Fibroblast of skin of right quadriceps (primary cell): ENCODE data around the gene SOX4.
A peak's percentile ranks its signal among the peaks of the same experiment; 100 is the strongest.
"Not testable (repeated sequence)": the region's sequence is repeated elsewhere in the genome, so short reads cannot be mapped to it uniquely, and the experiment has no call there.

Experiments
- DNase-seq: peaks from one replicate; pipeline ENCODE4 v3.0.0-alpha.2; 2013

Gene SOX4

GRCh38 chr6:21593412-21593926 lies at the start of gene SOX4:
Gene SOX4 (plus strand): TSS chr6:21593751. CDS start chr6:21594535, 784 bp downstream.
- DNase-seq = peak; percentile 98

GRCh38 chr6:21552286-21552685 lies 41.3 kb upstream of the SOX4 start:
- not testable (repeated sequence) for DNase-seq

- no peak for DNase-seq
These were observed 39.3 kb upstream of the SOX4 start for GRCh38 chr6:21554286-21554685.

GRCh38 chr6:21555197-21555596 lies 38.4 kb upstream of the SOX4 start:
- DNase-seq = no peak

DNA sequence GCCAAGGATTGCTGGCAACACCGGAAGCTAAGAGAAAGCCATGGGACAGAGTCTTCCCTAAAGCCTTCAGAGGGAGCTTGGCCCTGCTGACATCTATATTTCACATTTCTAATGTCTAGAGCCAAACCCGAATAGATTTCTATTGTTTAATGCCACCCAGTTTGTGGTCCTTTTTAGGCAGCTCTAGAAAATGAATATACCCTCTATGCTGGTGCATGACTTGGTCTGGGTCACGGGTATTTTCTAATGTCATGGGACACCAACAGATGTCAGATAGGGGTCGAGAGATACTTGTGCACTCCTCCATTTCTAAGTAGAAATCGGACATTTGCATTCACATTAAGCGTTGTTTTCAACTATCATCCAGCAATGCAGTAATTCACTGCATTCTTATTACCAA lies 37.0 kb upstream of the SOX4 start:
- DNase-seq = no peak

GRCh38 chr6:21556968-21557721 lies 36.4 kb upstream of the SOX4 start:
- no peak for DNase-seq

GRCh38 chr6:21559238-21559637 lies 34.3 kb upstream of the SOX4 start:
- no peak for DNase-seq

DNA sequence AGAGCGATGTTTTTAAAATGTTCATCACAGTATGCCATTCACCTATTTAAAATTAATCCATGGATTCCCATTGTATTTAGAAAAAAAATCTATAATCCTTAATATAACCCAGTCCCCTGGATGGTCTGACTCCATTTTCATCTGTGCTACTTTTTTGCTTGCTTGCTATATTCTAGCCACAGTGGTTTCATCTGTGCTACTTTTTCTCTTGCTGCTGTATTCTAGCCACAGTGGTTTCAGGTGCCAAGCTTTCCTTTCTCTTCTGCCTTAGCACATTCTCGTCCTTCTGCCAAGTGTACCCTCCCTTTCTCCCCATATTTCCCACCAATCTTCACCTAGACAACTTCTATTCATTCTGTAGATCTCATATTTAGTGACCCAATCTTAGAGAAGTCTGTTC lies 33.3 kb upstream of the SOX4 start:
- no peak for DNase-seq

DNA sequence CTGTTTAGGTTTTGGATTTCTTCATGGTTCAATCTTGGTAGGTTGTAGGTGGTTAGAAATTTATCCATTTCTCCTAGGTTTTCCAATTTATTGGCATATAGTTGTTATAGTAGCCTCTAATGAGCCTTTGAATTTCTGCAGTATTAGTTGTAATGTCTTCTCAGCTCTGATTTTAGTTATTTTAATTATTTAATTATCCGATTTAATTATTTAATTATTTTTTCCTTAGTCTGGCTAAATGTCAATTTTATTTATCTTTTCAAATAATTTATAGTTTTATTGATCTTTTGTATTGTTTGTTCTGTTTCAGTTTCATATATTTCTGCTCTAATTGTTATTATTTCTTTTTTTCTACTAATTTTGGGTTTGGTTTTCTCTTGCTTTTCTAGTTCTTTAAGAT lies 28.1 kb upstream of the SOX4 start:
- DNase-seq = no peak

GRCh38 chr6:21578523-21578922 lies 15.0 kb upstream of the SOX4 start:
- DNase-seq = no peak

DNA sequence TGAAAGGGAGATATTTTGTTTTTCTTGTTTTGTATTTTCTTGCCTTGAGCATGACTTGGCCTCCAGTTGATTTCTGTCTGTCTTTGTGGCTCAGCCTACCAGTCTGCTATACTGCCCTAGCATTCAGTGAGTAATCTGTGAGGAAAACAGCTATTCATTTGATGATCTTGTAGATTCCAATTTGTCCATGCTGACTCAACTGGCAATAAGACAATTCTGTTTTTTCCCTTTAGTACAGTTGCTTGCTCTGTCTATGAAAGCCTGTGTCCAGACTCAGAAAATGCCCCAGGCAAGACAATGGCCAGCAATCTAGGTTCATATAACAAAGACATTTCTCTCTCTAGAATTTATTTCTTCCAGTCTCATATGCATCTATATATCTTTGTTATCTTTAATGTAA lies 10.9 kb upstream of the SOX4 start:
- no peak for DNase-seq

- DNase-seq = no peak
These were observed 7.3 kb upstream of the SOX4 start for GRCh38 chr6:21586300-21586699.

- DNase-seq = no peak
These were observed 6.8 kb upstream of the SOX4 start for GRCh38 chr6:21586740-21587178.

DNA sequence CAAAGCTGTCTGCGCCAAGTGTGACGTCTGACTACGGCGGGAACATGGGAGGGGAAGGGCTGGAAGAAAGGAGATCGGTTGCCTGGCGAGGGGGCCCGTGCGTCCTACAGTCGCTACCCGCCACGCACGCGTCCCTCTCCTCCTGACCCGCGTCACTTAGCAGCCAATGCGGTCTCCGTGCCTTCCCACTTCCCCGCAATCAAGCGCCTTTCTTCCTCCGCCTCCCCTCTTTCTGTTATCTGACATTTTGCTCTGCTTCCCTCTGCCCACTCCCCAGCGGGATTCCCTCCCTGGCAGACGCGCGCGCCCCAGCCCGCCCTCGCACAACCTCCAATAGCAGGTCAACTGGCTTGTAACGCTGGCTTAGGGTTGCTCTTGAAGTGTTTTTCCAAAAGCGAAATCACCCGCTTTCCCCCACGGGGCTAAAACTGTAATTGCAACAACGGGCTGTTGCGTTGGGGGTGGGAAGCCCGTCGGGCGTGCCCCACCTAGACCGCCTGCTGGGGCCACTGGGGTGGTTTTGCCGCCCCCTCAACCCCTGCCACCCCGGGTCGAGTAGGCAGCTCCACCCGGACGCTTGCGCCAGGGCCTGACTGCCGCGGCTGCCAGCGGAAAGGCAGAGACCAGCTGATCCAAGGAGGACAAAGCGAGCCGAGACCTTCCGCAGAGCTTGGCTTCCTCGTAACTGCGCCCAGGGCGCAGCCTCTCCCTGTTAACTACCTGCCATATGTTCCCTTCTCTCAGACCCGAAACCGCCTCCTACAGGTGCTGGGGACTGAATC lies 6.2 kb upstream of the SOX4 start:
- peak; percentile 65 for DNase-seq

GRCh38 chr6:21587961-21588480 lies 5.5 kb upstream of the SOX4 start:
- DNase-seq = peak; percentile 47

DNA sequence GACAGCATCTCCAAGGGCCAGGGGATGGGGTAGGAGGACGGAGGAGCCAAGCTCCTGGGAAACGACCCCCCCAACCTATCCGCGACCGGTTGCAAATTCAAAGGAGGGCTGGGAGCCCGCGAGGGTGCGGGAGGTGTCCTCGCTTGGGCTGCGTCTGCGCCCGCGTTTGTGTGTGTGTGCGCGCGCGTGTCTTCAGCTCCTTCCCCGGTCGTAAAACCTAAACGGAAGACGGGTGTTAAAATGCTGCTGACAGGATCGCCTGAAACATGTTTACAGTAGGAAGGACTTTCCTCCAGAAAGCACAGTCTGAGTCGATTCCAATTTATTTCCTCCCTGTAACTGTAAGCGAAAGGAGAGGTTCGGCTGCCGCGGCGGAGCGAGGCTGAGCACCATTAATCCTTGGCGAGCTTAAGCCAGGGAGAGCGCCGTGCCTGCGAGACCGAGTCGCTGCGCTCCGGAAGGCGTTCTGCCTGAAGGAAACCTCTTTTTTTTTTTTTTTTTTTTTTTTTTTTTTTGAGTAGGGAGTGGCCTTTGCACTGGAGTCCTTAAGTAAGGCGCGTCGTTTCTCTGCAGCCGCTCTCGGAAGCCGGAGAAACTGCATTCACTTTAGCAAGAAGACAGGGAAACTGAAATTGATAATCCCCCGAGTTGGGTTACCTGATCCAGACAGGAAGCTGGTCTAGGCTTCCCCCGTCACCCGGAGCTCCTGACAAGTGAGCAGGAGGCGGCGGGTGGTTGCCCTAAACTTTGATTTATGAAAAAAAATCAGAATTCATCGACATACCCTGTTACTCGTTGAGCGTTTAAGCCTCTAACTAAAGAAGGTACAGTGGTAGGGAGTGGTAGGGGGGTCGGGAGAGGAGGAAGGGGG lies 4.8 kb upstream of the SOX4 start:
- peak; percentile 83 for DNase-seq

DNA sequence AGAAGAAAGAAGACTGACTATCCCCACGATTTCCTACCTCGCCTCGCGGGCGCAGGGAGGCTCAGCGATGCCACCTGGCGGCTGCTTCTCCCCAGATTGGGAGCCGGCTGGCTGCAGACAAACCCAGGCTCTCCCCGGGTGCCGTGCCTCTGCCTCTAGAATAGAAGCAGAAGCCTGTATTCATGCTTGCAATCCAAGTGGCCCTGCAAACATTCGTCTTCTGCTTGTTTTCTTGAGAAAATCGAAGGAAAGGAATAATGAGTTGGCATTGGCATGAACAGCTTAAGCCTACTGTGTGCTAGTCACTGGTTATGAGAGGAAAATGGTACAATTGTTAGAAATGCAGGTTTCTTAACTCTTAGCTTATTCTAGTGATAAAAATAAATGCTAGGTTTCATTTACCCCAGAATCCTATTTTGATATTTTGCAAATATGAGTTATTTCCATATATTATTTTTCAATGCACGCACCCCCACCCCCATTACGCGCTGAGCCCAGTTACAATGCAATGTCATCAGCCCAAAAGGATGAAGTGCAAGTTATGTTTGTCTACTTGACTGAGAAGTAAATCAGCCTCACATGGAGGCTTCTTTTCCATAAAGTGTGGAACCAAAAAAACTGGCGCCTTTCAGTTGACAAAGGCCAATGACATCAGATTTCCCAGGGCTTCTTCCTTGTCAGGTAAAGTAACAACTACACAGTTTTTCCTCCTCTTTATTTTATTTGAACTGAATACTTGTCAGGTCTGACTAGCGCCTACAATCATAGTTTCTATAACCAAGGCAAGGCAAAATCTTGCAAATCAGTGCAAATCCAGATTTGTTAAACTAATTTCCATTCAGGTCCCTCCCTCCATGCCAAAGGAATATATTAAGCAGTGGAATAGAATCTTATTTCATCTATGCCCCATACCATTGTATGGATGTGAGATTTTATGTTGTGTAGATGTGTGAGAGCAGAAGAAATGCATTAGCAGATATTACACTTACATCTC lies 3.9 kb upstream of the SOX4 start:
- peak; percentile 76 for DNase-seq

GRCh38 chr6:21590346-21590745 lies 3.2 kb upstream of the SOX4 start:
- DNase-seq = no peak

- no peak for DNase-seq
These were observed 2.1 kb upstream of the SOX4 start for GRCh38 chr6:21591446-21591845.

- DNase-seq = no peak
These were observed 598 bp upstream of the SOX4 start for GRCh38 chr6:21592953-21593352.

DNA sequence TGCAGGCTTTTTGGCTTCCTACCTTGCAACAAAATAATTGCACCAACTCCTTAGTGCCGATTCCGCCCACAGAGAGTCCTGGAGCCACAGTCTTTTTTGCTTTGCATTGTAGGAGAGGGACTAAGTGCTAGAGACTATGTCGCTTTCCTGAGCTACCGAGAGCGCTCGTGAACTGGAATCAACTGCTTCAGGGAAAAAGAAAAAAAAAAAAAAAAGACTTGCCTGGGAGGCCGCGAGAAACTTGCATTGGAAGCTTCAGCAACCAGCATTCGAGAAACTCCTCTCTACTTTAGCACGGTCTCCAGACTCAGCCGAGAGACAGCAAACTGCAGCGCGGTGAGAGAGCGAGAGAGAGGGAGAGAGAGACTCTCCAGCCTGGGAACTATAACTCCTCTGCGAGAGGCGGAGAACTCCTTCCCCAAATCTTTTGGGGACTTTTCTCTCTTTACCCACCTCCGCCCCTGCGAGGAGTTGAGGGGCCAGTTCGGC lies 420 bp downstream of the SOX4 start:
- DNase-seq = peak; percentile 74
